ENCODE results near the gene RNF208.

Gene RNF208

GRCh38 chr9:137191691-137192447 lies 30.2 kb downstream of the RNF208 start:
- no peaks in the 10 kb centered on the region for H3K27me3 Mint-ChIP-seq (ENCODE audit: low read depth)
- H3K36me3 Mint-ChIP-seq (ENCODE audit: low read depth): peaks cover 9% of the 10 kb centered on the region
- H3K9me3 Mint-ChIP-seq: no peaks in the 10 kb centered on the region
- no peak overlapping the region for H3K4me3 Mint-ChIP-seq
- H3K27ac Mint-ChIP-seq: no peak overlapping the region
- peaks cover 14% of the 10 kb centered on the region for H3K4me1 Mint-ChIP-seq (ENCODE audit: low read depth)

GRCh38 chr9:137191245-137191644 lies 30.8 kb downstream of the RNF208 start:
- H3K4me1 Mint-ChIP-seq (ENCODE audit: low read depth): peaks cover 16% of the 10 kb centered on the region
- H3K27ac Mint-ChIP-seq: no peak overlapping the region
- H3K4me3 Mint-ChIP-seq: peak overlapping the region; percentile 66
- H3K36me3 Mint-ChIP-seq (ENCODE audit: low read depth): peaks cover 9% of the 10 kb centered on the region
- no peaks in the 10 kb centered on the region for H3K27me3 Mint-ChIP-seq (ENCODE audit: low read depth)
- no peaks in the 10 kb centered on the region for H3K9me3 Mint-ChIP-seq

DNA sequence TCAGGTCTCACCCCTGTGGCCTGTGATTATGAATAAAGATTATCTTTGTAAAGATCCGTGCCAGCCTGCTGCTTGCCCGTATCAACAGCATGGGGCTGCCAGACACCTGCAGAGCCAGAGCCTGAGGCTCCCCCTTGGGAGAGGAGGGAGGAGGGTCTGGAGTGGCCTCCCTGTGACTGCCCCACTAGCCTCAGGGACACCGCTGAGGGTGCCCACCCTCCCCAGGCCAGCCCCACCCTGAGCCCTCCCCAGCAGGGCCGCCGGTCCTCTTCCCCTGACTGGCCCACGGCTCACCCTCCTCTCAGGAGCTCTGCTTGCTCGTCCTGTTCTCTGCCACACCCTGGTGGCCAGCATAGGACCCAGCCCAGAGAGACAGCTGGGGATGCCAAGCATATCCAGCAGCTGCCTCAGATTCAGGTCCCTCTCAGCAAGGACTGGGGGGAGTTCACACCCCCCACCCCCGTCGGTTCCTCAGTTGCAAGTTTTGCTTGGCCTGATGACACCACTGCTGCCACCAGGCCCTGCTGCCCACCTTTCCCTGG lies 31.7 kb downstream of the RNF208 start:
- Mint-ChIP-seq H3K27ac (peak overlapping the region; percentile 45), H3K9me3 (no peaks in the 10 kb centered on the region), H3K27me3 (ENCODE audit: low read depth) (no peaks in the 10 kb centered on the region), H3K4me1 (ENCODE audit: low read depth) (peaks cover 16% of the 10 kb centered on the region), H3K4me3 (peak overlapping the region; percentile 66), H3K36me3 (ENCODE audit: low read depth) (peaks cover 9% of the 10 kb centered on the region)

DNA sequence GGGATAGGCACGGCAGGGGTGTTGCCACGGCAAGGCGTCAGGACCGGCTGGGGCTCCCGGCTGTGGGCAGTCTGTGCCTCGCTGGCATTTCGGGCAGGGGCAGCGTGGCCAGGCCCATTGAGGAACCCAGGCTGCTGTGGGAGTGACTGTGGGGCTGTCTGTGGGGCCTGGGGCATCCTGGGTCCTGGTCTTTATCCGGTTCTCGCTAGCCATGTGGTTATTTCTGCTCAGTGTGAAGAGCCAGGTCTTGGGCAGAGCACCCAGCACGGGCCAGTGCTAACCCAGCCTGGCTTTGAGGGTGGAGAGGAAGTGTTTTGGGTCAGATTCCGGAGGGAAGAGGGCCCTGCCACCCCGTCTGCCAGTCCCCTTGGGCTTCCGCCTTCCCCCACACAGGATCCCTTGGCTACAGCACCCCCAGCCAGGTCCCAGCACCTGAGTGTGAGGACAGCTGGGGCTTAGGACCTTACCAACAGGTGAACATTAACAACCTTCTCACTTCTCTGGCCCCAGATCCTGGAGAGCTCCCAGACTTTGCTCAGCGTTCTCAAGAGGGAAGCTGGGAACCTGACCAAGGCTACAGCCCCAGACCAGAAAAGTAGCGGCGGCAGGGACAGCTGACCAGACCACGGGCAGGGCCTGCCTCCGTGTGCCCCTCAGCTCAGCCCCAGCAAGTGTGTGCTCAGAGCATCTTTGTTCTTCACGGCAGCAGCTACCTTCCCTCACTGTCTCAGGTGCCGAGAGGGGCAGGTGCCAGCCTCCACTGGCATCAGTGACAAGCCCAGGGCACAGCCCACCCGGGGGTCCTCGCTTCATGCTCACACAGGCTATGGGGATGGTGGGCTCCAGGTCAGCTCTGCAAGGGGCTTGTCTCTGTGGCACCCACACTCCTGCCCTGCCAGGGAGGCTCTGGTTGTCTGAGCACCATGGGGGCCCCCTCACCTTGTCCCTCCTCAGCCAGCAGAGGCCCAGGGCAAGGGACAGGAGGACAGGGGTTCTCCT lies 32.4 kb downstream of the RNF208 start:
- H3K9me3 Mint-ChIP-seq: no peaks in the 10 kb centered on the region
- peaks cover 16% of the 10 kb centered on the region for H3K4me1 Mint-ChIP-seq (ENCODE audit: low read depth)
- peak overlapping the region; percentile 94 for H3K4me3 Mint-ChIP-seq
- peak overlapping the region; percentile 91 for H3K27ac Mint-ChIP-seq
- peaks cover 9% of the 10 kb centered on the region for H3K36me3 Mint-ChIP-seq (ENCODE audit: low read depth)
- H3K27me3 Mint-ChIP-seq (ENCODE audit: low read depth): no peaks in the 10 kb centered on the region

- Mint-ChIP-seq H3K27me3 (ENCODE audit: low read depth) (no peaks in the 10 kb centered on the region), H3K27ac (peak within 1 kb of the TSS; percentile 91), H3K4me1 (ENCODE audit: low read depth) (peaks cover 20% of the 10 kb centered on the region), H3K36me3 (ENCODE audit: low read depth) (peaks cover 13% of the 10 kb centered on the region), H3K4me3 (peak within 1 kb of the TSS; percentile 94), H3K9me3 (no peaks in the 10 kb centered on the region)
Measured at GRCh38 chr9:137188490-137189296, 33.3 kb downstream of the RNF208 start, which contains the start of the genes ANAPC2 and SSNA1. TSS of gene ANAPC2 (minus strand) at chr9:137188560. CDS start at chr9:137188532, 28 bp downstream. TSS of gene SSNA1 (plus strand) at chr9:137188676. CDS start at chr9:137188727, 51 bp downstream.

DNA sequence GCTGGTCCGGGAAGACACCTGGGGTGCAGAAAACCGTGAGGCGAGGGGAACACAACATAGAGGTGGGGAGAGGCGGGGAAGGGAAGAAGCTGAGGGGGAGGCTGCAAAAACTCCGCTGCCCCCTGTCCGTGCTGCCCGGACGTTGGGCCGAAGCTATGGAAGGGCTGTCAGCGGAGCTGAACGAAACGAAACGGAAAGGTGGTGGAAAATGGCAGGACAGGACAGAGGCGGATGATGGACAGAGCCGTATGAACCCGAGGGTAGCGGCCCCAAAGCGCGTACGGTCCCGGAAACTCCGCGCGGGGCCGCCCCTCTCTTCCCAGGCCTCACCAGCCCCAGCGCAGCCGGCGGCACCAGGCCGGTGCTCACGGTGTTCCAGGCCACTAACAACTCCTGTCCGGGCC lies 34.0 kb downstream of the RNF208 start:
- peaks cover 20% of the 10 kb centered on the region for H3K4me1 Mint-ChIP-seq (ENCODE audit: low read depth)
- H3K36me3 Mint-ChIP-seq (ENCODE audit: low read depth): peaks cover 13% of the 10 kb centered on the region
- H3K4me3 Mint-ChIP-seq: peak overlapping the region; percentile 92
- no peaks in the 10 kb centered on the region for H3K27me3 Mint-ChIP-seq (ENCODE audit: low read depth)
- peak overlapping the region; percentile 89 for H3K27ac Mint-ChIP-seq
- no peaks in the 10 kb centered on the region for H3K9me3 Mint-ChIP-seq

DNA sequence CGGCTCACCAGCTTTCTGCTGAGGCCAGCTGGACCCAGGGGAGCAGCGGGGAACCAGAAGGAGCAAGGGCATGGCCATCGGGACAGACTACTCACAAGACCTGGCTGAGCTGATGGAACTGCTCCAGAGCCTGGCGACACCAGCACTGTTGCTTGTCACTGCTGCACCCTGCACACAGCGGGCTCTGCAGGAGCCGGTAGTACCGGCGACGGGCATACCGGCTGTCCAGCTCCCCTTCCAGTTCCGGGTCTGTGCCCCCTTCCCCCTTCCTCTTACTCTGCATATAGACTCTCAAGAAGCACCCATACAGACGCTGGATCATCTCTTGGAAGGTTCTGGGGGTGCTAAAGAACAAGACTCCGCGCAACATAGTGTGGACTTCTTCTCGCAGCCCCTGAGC lies 34.7 kb downstream of the RNF208 start:
- Mint-ChIP-seq H3K4me1 (ENCODE audit: low read depth) (peaks cover 20% of the 10 kb centered on the region), H3K27me3 (ENCODE audit: low read depth) (no peaks in the 10 kb centered on the region), H3K9me3 (no peaks in the 10 kb centered on the region), H3K36me3 (ENCODE audit: low read depth) (peaks cover 13% of the 10 kb centered on the region), H3K4me3 (peak overlapping the region; percentile 92), H3K27ac (peak overlapping the region; percentile 89)

- peaks cover 16% of the 10 kb centered on the region for H3K36me3 Mint-ChIP-seq (ENCODE audit: low read depth)
- H3K4me1 Mint-ChIP-seq (ENCODE audit: low read depth): peaks cover 20% of the 10 kb centered on the region
Measured at GRCh38 chr9:137186385-137186784, 35.7 kb downstream of the RNF208 start.

DNA sequence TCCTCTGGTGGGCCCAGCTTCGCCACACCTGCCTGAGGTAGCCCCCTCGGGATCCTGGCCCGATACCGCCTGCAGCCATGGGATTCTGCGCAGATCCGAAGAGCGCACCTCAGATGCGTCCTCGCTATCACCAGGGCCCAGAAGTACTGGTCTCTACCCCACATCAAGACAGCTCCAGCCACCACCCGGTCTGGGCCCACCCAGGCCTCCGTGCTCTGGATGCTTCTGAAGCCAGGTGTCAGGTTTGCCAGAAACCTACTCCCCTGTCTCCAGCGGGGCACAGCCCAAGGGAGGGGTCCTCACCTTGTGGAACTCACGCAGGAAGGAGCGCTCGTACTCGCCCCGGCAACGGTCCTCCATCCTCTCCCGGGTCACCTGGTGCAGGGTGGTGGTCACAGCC lies 36.1 kb downstream of the RNF208 start:
- H3K27ac Mint-ChIP-seq: no peak overlapping the region
- no peak overlapping the region for H3K4me3 Mint-ChIP-seq
- H3K36me3 Mint-ChIP-seq (ENCODE audit: low read depth): peaks cover 13% of the 10 kb centered on the region
- peaks cover 20% of the 10 kb centered on the region for H3K4me1 Mint-ChIP-seq (ENCODE audit: low read depth)
- no peaks in the 10 kb centered on the region for H3K27me3 Mint-ChIP-seq (ENCODE audit: low read depth)
- H3K9me3 Mint-ChIP-seq: no peaks in the 10 kb centered on the region

More at GRCh38 chr9:137186385-137186784, 35.7 kb downstream of the RNF208 start:
- Mint-ChIP-seq H3K4me3 (peak overlapping the region; percentile 92), H3K27ac (no peak overlapping the region), H3K9me3 (no peaks in the 10 kb centered on the region), H3K27me3 (ENCODE audit: low read depth) (no peaks in the 10 kb centered on the region)

DNA sequence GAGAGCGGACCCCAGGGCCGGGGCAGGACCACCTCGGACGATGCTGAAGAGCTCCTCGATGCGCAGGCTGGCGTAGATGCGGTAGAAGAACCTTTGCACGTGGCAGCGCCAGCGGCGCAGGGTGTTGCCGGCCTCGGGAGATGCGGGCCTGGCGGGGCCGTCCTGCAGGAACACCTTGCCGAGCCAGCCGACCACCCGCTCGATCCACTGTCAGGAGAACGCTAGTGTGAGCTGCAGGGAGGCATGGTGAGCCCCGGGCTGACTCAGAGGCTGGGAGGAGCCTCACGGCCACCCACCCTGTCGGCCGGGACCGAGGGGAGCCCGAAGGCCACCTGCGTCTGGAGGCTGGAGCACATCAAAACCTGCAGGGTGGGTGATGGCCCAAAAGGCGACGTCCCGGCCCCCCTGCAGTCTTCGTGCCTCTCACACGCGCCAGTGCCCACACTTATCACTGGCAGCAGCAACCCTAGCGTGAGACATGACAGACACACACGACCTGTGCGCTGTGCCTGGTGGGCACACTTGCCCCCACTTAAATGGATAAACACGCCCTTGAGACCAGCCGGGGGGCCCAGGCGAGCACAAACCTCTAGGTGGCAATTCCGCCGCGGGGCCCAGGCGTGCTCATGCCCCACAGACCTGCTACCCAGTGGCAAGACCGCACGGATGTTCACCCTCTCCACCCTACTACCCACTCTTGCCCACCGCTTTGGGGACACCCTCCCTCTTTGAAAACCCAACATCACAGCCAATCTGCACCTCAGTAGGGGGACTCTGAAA lies 37.0 kb downstream of the RNF208 start:
- Mint-ChIP-seq H3K4me1 (ENCODE audit: low read depth) (peaks cover 20% of the 10 kb centered on the region), H3K27ac (no peak overlapping the region)

DNA sequence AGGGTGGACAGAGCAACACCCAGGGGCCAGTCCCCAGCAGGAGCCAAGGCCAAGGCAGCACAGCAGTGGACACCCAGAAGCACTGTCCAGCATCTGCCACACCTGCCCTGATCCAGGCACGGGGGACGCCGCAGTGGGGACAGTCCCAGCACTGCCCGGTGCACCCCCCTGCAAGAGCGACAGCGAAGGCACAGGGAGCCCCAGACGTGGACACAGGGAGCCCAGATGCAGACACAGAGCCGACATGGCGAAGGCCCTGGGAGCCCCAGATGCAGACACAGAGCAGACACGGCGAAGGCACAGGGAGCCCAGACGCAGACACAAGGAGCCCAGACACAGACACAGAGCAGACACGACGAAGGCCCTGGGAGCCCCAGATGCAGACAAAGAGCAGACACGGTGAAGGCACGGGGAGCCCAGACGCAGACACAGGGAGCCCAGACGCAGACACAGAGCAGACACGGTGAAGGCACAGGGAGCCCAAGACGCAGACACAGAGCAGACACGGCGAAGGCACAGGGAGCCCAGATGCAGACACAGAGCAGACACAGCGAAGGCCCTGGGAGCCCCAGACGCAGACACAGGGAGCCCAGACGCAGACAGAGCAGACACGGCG lies 38.0 kb downstream of the RNF208 start:
- peaks cover 9% of the 10 kb centered on the region for H3K36me3 Mint-ChIP-seq (ENCODE audit: low read depth)
- no peaks in the 10 kb centered on the region for H3K9me3 Mint-ChIP-seq
- H3K27ac Mint-ChIP-seq: peak overlapping the region; percentile 49
- peaks cover 15% of the 10 kb centered on the region for H3K4me1 Mint-ChIP-seq (ENCODE audit: low read depth)
- H3K4me3 Mint-ChIP-seq: no peak overlapping the region
- no peaks in the 10 kb centered on the region for H3K27me3 Mint-ChIP-seq (ENCODE audit: low read depth)

More for the DNA sequence above, 37.0 kb downstream of the RNF208 start:
- no peak overlapping the region for H3K4me3 Mint-ChIP-seq
- H3K36me3 Mint-ChIP-seq (ENCODE audit: low read depth): peaks cover 10% of the 10 kb centered on the region
- H3K9me3 Mint-ChIP-seq: no peaks in the 10 kb centered on the region
- H3K27me3 Mint-ChIP-seq (ENCODE audit: low read depth): no peaks in the 10 kb centered on the region

DNA sequence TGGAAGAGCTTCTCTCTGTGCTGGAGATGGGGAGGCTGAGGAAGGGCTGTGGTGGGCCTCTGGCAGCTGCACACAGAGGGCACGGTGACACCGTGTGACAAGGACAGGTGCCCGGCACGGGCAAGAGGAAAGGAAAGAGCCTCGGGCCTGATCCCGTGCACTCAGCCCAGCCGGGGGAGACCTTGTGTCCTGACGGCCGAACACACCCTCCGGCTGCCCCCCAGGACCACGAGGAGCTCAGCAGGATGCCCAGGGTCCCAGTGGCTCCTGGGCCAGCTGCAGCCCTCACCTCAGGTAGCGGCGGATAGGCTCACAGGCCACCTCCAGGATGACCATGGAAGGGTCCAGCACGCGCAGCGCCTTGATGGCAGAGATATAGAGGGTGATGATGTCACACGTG lies 39.2 kb downstream of the RNF208 start:
- Mint-ChIP-seq H3K36me3 (ENCODE audit: low read depth) (peaks cover 7% of the 10 kb centered on the region), H3K27ac (no peak overlapping the region), H3K9me3 (no peaks in the 10 kb centered on the region), H3K4me1 (ENCODE audit: low read depth) (peaks cover 13% of the 10 kb centered on the region), H3K27me3 (ENCODE audit: low read depth) (no peaks in the 10 kb centered on the region), H3K4me3 (no peak overlapping the region)

- H3K36me3 Mint-ChIP-seq (ENCODE audit: low read depth): peaks cover 9% of the 10 kb centered on the region
- H3K9me3 Mint-ChIP-seq: no peaks in the 10 kb centered on the region
- H3K27me3 Mint-ChIP-seq (ENCODE audit: low read depth): no peaks in the 10 kb centered on the region
- H3K27ac Mint-ChIP-seq: no peak overlapping the region
- peaks cover 4% of the 10 kb centered on the region for H3K4me1 Mint-ChIP-seq (ENCODE audit: low read depth)
- H3K4me3 Mint-ChIP-seq: no peak overlapping the region
Measured at GRCh38 chr9:137181680-137182079, 40.4 kb downstream of the RNF208 start.

All from T-helper 1 cell treated with Interleukin-12 subunit alpha and Interleukin-12 subunit beta and Interleukin-4 antibody, amounts not matched to agents 30 μg/mL and 1 μg/mL, for 36 hours (primary cell).